ENCODE results near the gene LY6G6F.

The LY6G6F gene

DNA sequence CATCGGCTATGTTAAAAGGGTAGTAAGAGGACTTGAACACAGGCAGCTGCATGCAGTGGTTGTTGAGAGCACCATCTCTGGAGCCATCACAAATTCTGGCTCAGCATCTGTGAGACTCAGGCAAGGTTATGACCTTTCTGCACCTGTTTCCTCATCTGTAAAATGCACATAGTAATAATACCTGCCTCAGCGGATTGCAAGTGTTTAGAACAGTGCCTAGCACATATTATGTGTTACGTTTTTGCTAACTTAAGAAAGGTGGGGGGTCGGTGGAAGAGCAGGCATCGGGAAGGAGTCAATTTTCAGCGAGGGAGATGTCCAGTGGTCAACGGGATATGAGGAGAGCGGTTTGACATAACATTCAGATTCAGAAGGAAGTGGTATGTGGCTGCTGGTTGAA, 28.7 kb upstream of the LY6G6F start:
- DNase-seq, result no peak

GRCh38 chr6:31680226-31681134, 26.2 kb upstream of the LY6G6F start, which contains the start of gene LY6G5C:
TSS of gene LY6G5C (minus strand) at chr6:31681067. CDS start at chr6:31680373, 694 bp downstream.
- peak; percentile 91 for DNase-seq

DNA sequence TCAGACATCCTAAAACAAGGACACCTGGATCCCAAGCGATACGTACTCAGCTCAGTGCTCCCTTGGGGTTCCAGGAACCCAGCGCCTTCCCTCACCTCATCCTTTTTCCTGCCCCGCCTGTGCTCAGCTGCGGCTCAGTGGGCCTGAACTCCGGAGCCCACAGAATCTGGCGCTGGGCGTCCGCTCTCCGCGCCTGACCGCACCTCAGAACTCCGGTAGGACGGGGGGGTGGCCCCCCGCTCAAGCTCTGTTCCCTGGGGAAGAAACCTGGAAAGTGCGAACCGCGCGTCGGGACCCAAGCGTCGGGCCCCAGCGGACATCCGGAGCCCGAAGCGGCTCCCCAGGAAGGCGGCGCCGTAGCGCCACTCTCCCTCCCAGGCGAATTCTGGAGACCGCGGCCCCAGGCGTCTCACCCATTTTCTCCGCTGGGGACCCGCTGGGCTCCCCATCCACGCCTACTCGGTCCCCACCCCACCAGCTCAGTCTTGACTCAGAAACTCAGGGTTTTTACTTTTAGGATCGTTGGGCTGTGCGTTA, 25.5 kb upstream of the LY6G6F start:
- DNase-seq, result no peak

DNA sequence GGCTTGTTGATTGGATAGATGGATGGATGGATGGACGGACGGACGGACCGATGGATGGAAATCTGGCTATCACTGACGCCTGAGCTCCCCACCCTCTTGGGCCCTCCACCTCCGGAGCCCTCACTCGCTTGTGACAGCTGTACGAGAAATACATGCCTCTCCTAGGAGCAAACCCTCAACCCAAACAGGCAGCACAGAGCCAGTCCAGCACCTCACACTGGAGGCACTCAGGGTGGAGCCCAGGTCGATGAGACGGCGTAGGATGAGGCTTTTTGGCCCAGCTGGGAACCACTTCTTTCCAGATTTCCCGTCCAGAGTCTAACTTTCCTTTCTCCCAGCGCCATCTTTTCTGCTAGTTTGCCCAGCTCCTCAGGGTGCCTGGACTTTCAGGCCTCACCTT, 23.1 kb upstream of the LY6G6F start:
- no peak for DNase-seq

GRCh38 chr6:31686483-31686882, 20.2 kb upstream of the LY6G6F start:
- DNase-seq, result no peak

- DNase-seq, result no peak
Measured at GRCh38 chr6:31687321-31687720, 19.3 kb upstream of the LY6G6F start.

DNA sequence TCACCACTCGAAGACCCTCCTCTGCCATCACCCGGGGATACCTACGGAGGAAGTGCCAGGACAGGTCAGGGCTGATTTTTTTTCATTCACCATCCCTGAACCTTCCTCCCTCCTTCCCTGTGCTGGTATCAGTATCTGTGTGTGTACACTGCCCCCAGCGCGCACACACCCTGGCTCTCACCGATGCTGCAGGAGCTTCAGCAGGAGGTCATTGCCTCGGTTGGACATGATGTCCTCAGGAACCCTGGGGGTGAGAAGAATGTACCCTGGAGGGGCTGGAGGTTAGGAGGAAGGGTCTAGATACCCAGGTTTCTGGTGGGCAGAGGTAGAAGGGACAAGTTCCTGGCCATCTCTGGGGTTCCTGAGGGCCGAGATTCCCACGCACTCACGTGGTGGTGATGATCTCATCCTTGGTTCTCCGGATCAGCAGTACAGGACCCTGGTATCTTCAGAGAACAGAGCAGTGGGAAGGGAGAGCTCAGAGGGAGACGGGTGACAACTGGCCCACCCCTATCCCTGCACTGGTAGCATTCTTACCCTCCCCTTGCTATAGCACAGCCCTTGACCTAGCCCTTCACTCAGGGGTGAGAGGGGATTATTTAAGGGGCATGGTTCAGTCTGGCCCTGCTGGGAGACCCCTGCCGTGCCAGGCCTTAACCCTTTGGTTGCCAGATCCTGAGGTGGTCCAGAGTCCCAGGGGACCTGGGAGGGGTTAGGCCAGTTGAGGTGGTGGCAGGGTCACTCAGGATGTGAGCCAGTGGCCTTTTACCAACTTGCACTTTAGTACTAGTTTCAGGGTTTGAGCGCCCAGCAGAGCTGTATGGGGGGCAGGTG, 18.6 kb upstream of the LY6G6F start:
- no peak for DNase-seq

- no peak for DNase-seq
Measured at GRCh38 chr6:31689249-31690110, 17.2 kb upstream of the LY6G6F start.

- no peak for DNase-seq
Measured at GRCh38 chr6:31690231-31691077, 16.2 kb upstream of the LY6G6F start.

- DNase-seq, result no peak
Measured at GRCh38 chr6:31691078-31691463, 15.6 kb upstream of the LY6G6F start.

DNA sequence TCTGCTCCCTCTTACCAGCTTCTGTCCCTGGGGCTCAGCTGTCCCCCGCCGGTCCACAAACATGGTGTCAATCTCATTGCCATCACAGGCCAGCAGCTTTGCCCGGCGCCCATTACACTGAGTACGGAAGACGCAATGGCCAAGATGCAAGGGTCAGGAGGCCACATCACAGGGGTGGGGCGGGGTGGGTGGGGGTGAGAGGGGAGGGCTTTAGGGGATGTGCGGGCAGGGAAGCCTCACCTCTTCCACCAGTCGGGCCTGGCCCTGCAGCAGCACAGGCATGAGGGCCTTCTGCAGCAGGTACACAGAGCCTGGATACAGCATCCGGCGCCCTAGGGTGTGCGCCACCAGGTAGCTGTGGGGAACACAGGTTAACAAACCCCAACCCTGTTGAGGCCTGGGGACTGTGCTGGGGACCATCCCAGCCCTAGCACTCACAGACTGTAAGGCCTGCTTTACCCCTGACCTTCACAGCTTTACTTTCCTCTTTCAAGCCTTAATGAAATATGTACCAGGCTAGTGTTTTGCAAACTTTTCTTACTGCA, 15.0 kb upstream of the LY6G6F start:
- DNase-seq, result no peak

DNA sequence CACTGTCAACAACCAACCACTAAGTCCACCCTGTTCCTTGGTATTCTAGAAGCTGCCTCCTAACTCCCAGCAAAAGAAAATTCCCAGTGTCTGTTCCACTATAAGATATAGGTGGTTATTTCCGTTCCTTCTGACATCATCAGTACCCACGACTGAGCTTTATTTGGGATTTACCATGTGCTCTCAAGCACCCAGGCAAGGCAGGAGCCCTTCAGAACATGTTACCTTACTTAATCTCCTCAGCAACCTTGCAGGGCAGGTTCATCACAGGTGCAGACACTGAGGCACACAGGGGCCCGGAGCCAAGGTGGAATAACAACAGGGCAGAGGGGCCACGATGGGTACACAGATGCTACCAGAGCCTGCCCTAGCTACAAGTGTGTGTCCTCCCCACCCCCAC, 14.3 kb upstream of the LY6G6F start:
- no peak for DNase-seq

- DNase-seq, result no peak
Measured at GRCh38 chr6:31692886-31693285, 13.8 kb upstream of the LY6G6F start.

- DNase-seq, result no peak
Measured at GRCh38 chr6:31693535-31693934, 13.1 kb upstream of the LY6G6F start.

DNA sequence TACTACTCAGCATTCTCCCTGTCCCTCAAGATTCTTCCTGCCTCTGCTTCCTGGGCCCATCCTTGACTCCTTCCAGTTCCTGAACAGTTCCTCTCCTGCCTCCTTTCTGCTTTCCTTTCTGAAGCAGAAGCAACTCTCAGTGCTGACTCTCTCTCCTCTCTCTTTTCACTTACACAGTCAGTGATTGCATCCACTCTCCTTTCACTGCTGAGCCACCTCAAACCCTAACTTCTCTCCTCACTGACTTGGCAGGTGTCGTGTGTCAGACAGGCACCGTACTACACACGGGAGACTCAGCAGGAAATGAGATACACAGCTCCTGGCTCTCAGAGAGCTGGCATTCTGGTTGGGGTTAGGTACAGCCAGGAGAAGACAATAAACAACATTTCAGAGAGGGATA, 9.1 kb upstream of the LY6G6F start:
- DNase-seq, result no peak

DNA sequence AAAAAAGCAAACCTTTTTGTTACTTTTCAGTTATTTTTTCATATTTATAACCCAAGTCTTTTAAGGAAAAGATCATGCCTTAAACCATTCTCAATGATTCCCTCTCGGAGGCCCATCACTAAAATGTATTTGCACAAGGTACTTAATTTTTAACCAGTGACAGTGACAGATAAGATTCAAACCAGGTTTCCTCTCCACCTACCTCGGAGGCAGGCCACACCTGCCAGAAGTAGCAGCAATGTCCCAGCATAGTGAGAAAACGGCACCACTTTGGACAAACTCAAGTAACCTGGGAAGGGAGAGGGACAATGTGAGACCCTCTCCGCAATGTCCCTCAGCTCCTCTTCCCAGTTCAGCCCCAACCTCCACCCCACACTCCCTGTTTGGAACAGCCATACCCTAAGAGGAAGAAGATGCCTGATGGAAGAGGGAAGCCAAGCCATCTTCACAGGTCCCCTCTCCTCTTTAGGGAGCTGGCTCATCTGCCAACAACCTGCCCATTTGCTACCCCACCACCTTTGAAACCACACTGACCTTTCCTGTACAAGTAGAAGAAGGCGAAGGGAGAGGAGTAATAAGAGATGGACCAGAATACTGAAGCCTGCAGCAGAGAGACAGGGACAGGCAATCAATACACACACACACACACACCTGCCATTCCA, 5.8 kb upstream of the LY6G6F start:
- no peak for DNase-seq

- DNase-seq, result no peak
Measured at GRCh38 chr6:31701666-31702404, 4.8 kb upstream of the LY6G6F start.

GRCh38 chr6:31702405-31702818, 4.3 kb upstream of the LY6G6F start:
- DNase-seq, result no peak

DNA sequence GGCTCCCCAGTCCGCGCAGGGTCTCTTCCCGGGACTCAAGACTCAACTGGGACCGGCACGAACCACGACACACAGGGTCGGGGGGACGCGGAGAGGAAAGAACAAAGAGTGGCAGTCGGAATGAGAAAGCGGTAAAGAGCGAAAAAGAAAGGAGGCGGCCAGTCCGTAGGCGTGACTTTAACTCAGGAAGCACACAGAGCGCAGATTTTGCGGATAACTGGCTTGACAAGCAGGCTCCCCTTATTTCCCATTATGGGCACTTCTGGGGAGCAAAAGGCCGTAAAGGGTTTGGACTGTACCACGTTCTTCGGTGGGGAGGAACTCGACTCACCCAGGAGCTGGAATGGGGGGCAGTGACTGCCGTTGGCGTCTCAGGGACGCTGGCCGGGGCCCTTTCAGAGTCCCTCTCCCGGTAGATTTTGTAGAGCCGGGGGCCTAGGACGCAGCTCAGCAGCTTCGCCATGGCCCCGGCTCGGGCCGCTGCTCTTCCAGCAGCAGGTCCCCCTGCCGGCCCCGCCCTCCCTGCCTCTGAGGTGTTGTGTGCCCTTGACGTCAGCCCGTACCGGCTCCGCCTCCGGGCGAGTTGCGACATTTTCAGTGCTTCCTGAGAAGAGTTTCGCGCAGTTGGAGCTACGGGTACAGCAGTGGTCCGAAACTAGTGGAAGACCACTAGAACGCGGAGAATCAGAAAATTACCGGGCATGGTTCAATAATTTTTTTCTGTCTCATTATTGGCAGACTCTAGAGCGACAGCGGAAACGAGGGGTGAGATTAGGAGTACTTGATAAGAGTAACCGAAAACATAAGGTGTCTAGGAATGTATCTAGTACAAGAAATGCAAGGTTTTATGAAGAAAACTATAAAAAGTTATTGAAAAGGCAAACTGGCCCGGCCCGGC, 3.6 kb upstream of the LY6G6F start, which contains the start of gene ABHD16A:
Gene ABHD16A (minus strand): TSS at position 506 of the 898 bp plus-strand sequence. CDS start 43 bp downstream, at position 463.
- peak; percentile 99 for DNase-seq
